GM18951 (cell line): ENCODE results near the gene SLC34A3.

Experiments used
- POLR2A ChIP-seq: IDR thresholded peaks from 4 replicates; pipeline ENCODE4 v1.6.1; 2011; ENCODE audit warnings: mild to moderate bottlenecking; ENCODE audit not compliant: insufficient read length, insufficient read depth; ENCODE audit errors: extremely low read depth
- in situ Hi-C: fragments of 300-500 bp; cut with MboI; formaldehyde crosslinking; loops from one replicate; pipeline ENCODE4 v1.12.0; 2022; ENCODE audit warnings: low sequenced_read_pairs, mixed read lengths, inconsistent platforms; ENCODE audit not compliant: unreplicated experiment

The SLC34A3 gene

GRCh38 chr9:137281345-137282116 is 50.8 kb downstream of the SLC34A3 start:
- no peak for TF ChIP-seq POLR2A
- in situ Hi-C loops, result no loop called here
